ENCODE measurements around the gene FAM185A.

The FAM185A gene

DNA sequence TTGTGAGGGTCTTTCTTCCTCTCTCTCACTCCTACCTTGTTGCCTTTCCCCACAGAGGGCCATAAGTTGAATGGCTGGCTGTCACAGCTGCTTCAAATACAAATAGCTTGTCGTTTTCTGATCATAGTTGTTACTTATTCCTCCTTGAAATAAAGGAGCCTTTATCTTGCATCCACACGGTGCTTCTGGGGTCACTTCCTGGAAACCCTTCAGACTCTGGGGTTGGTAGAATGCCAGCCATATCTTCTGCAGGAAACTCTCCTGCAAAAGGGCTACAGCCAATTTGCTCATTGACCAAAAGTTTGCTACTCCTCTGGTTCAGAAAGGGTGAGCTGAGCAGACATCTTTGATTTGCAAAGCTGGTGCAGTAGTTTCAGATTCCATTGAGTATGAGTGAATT is 70.4 kb downstream of the FAM185A start:
- Histone ChIP-seq H3K36me3 (ENCODE audit: control insufficient read depth in 2 of 2, insufficient read depth in 1 of 2, low read length in 2 of 2) (no peaks in the 10 kb centered on the region), H3K27ac (ENCODE audit: extremely low read depth, low read depth, low read length) (no peak overlapping the region), H3K4me3 (ENCODE audit: low read depth, low read length) (no peak overlapping the region), H3K4me1 (ENCODE audit: control insufficient read depth, insufficient read depth, low read length) (no peaks in the 10 kb centered on the region), H3K9me3 (ENCODE audit: control insufficient read depth, insufficient read depth, low read depth, low read length) (no peaks in the 10 kb centered on the region)
- TF ChIP-seq IKZF3 (tag by site-specific recombination; IDR thresholded peaks at IDR 0.05) (no peak), ZNF830 (tag by site-specific recombination; IDR thresholded peaks at IDR 0.05; ENCODE audit: low read depth) (no peak), ZNF654 (tag by site-specific recombination; IDR thresholded peaks at IDR 0.05; ENCODE audit: low read depth) (no peak), PRDM1 (tag by site-specific recombination; IDR thresholded peaks at IDR 0.05) (no peak), ZNF530 (tag by site-specific recombination; IDR thresholded peaks at IDR 0.05; ENCODE audit: low read depth) (no peak), ZSCAN16 (tag by site-specific recombination; IDR thresholded peaks at IDR 0.05) (no peak), ZNF549 (tag by site-specific recombination; IDR thresholded peaks at IDR 0.05) (no peak), ZBTB7A (tag by site-specific recombination; IDR thresholded peaks at IDR 0.05; ENCODE audit: low read depth) (no peak), ZSCAN30 (tag by site-specific recombination; IDR thresholded peaks at IDR 0.05) (no peak), ZNF837 (tag by site-specific recombination; IDR thresholded peaks at IDR 0.05) (no peak)
- TF ChIP-seq, protein P1, sequence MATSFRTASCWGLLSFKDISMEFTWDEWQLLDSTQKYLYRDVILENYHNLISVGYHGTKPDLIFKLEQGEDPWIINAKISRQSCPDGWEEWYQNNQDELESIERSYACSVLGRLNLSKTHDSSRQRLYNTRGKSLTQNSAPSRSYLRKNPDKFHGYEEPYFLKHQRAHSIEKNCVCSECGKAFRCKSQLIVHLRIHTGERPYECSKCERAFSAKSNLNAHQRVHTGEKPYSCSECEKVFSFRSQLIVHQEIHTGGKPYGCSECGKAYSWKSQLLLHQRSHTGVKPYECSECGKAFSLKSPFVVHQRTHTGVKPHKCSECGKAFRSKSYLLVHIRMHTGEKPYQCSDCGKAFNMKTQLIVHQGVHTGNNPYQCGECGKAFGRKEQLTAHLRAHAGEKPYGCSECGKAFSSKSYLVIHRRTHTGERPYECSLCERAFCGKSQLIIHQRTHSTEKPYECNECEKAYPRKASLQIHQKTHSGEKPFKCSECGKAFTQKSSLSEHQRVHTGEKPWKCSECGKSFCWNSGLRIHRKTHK (tag by site-specific recombination; IDR thresholded peaks at IDR 0.05): no peak
- TF ChIP-seq, protein P2, sequence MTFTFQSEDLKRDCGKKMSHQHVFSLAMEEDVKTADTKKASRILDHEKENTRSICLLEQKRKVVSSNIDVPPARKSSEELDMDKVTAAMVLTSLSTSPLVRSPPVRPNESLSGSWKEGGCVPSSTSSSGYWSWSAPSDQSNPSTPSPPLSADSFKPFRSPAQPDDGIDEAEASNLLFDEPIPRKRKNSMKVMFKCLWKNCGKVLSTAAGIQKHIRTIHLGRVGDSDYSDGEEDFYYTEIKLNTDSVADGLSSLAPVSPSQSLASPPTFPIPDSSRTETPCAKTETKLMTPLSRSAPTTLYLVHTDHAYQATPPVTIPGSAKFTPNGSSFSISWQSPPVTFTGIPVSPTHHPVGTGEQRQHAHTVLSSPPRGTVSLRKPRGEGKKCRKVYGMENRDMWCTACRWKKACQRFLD (tag by site-specific recombination; IDR thresholded peaks at IDR 0.05): no peak
- TF ChIP-seq, protein P3, sequence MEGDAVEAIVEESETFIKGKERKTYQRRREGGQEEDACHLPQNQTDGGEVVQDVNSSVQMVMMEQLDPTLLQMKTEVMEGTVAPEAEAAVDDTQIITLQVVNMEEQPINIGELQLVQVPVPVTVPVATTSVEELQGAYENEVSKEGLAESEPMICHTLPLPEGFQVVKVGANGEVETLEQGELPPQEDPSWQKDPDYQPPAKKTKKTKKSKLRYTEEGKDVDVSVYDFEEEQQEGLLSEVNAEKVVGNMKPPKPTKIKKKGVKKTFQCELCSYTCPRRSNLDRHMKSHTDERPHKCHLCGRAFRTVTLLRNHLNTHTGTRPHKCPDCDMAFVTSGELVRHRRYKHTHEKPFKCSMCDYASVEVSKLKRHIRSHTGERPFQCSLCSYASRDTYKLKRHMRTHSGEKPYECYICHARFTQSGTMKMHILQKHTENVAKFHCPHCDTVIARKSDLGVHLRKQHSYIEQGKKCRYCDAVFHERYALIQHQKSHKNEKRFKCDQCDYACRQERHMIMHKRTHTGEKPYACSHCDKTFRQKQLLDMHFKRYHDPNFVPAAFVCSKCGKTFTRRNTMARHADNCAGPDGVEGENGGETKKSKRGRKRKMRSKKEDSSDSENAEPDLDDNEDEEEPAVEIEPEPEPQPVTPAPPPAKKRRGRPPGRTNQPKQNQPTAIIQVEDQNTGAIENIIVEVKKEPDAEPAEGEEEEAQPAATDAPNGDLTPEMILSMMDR (tag by site-specific recombination; IDR thresholded peaks at IDR 0.05): no peak
- TF ChIP-seq, protein P4, sequence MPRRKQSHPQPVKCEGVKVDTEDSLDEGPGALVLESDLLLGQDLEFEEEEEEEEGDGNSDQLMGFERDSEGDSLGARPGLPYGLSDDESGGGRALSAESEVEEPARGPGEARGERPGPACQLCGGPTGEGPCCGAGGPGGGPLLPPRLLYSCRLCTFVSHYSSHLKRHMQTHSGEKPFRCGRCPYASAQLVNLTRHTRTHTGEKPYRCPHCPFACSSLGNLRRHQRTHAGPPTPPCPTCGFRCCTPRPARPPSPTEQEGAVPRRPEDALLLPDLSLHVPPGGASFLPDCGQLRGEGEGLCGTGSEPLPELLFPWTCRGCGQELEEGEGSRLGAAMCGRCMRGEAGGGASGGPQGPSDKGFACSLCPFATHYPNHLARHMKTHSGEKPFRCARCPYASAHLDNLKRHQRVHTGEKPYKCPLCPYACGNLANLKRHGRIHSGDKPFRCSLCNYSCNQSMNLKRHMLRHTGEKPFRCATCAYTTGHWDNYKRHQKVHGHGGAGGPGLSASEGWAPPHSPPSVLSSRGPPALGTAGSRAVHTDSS (tag by site-specific recombination; IDR thresholded peaks at IDR 0.05): no peak
- ChIA-PET POLR2A (no interaction called here), CTCF (no interaction called here)

DNA sequence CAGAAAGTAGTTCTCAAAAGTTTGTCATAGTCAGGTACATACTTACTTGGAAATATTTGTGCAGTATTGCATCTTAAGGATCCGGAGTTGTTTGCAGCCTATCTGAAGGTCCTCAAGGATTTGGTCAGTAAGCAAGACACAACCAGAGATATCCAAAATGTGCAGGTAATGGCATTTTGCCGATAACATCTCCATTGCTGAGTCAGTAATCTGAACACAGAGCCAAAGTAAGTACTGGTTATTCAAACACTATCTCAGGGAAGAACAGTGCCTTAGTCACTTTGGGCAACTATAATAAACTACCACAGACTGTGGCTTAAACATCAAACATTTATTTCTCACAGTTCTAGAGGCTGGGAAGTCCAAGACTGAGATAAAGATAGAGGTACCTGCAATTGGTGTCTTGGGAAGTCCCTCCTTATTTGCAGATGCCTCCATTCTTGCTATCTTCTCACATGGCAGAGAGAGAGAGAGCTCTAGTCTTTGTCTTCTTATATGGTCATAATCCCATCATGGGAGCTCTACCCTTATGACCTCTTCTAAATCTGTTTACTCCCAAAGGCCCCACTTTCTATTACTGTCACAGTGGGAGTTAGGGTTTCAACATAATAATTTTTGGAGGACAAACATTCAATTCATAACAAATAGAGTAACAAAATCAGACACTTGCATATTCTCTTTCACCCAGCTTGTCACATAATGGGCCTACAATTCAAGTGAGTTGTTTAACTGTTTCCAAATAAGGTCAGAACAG is 73.4 kb downstream of the FAM185A start:
- Histone ChIP-seq H3K36me3 (ENCODE audit: control insufficient read depth in 2 of 2, insufficient read depth in 1 of 2, low read length in 2 of 2) (peaks cover 0 to 3% of the 10 kb centered on the region in 2 experiments; a peak in 2 of 3 replicates), H3K9me3 (ENCODE audit: control insufficient read depth, insufficient read depth, low read depth, low read length) (no peaks in the 10 kb centered on the region), H3K4me3 (ENCODE audit: low read depth, low read length) (no peak overlapping the region), H3K4me1 (ENCODE audit: control insufficient read depth, insufficient read depth, low read length) (no peaks in the 10 kb centered on the region), H3K27ac (ENCODE audit: extremely low read depth, low read depth, low read length) (no peak overlapping the region)
- CTCF ChIA-PET: interaction anchor here (0.6 kb wide), 2 partner anchors 11 to 105 kb away, joined by 3 read pairs; no protein-coding TSS in a partner anchor
- POLR2A ChIA-PET: no interaction called here
- TF ChIP-seq, protein P5, sequence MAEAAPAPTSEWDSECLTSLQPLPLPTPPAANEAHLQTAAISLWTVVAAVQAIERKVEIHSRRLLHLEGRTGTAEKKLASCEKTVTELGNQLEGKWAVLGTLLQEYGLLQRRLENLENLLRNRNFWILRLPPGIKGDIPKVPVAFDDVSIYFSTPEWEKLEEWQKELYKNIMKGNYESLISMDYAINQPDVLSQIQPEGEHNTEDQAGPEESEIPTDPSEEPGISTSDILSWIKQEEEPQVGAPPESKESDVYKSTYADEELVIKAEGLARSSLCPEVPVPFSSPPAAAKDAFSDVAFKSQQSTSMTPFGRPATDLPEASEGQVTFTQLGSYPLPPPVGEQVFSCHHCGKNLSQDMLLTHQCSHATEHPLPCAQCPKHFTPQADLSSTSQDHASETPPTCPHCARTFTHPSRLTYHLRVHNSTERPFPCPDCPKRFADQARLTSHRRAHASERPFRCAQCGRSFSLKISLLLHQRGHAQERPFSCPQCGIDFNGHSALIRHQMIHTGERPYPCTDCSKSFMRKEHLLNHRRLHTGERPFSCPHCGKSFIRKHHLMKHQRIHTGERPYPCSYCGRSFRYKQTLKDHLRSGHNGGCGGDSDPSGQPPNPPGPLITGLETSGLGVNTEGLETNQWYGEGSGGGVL (tag by site-specific recombination; IDR thresholded peaks at IDR 0.05): no peak
- TF ChIP-seq ZNF548 (tag by site-specific recombination; IDR thresholded peaks at IDR 0.05) (no peak), ZNF266 (tag by site-specific recombination; IDR thresholded peaks at IDR 0.05; ENCODE audit: low read depth) (no peak), ZNF169 (tag by site-specific recombination; IDR thresholded peaks at IDR 0.05) (no peak)
- TF ChIP-seq, protein P6, sequence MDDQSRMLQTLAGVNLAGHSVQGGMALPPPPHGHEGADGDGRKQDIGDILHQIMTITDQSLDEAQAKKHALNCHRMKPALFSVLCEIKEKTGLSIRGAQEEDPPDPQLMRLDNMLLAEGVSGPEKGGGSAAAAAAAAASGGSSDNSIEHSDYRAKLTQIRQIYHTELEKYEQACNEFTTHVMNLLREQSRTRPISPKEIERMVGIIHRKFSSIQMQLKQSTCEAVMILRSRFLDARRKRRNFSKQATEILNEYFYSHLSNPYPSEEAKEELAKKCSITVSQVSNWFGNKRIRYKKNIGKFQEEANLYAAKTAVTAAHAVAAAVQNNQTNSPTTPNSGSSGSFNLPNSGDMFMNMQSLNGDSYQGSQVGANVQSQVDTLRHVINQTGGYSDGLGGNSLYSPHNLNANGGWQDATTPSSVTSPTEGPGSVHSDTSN (CRISPR knock-in tag; IDR thresholded peaks at IDR 0.05): no peak
- TF ChIP-seq, protein P2 (tag by site-specific recombination; IDR thresholded peaks at IDR 0.05): no peak
- TF ChIP-seq, protein P7, sequence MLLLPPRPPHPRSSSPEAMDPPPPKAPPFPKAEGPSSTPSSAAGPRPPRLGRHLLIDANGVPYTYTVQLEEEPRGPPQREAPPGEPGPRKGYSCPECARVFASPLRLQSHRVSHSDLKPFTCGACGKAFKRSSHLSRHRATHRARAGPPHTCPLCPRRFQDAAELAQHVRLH (tag by site-specific recombination; IDR thresholded peaks at IDR 0.05): no peak
- TF ChIP-seq, protein P8, sequence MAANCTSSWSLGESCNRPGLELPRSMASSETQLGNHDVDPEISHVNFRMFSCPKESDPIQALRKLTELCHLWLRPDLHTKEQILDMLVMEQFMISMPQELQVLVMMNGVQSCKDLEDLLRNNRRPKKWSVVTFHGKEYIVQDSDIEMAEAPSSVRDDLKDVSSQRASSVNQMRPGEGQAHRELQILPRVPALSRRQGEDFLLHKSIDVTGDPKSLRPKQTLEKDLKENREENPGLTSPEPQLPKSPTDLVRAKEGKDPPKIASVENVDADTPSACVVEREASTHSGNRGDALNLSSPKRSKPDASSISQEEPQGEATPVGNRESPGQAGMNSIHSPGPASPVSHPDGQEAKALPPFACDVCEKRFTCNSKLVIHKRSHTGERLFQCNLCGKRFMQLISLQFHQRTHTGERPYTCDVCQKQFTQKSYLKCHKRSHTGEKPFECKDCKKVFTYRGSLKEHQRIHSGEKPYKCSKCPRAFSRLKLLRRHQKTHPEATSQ (tag by site-specific recombination; IDR thresholded peaks at IDR 0.05): no peak
